Stomach (tissue), 9 donors: Measurements from ENCODE around the gene TMED9. TPM values are rescaled to one million over a fixed set of nuclear protein-coding genes. Genes with fewer than 3 reads are reported as not detected.
"Not testable (repeated sequence)": the region's sequence is repeated elsewhere in the genome, so short reads cannot be mapped to it uniquely, and the experiment has no call there.

Experiments
- DNase-seq, 2 donors: peaks; one replicate each; pipeline versions ENCODE4 v3.0.0 to v3.0.0-alpha.2; 2013 to 2019
- H3K27ac ChIP-seq, 5 donors: fragments of 200-600 bp in 4 of 5; sonication (generic) in 4 of 5; one replicate each; pipeline ENCODE4 v1.5.1; 2013 to 2019; ENCODE audit warnings: mild to moderate bottlenecking in 1 of 5, moderate library complexity in 1 of 5
- H3K27me3 ChIP-seq, 3 donors: fragments of 200-600 bp; sonication (generic); one replicate each; pipeline ENCODE4 v1.5.1; 2017 to 2019; ENCODE audit warnings: mixed run types in 1 of 3
- H3K36me3 ChIP-seq, 4 donors: fragments of 200-600 bp; sonication (generic); 1 replicate in 3 of 4; 2 replicates in 1 of 4; pipeline ENCODE4 v1.5.1; 2016 to 2019
- H3K4me1 ChIP-seq, 4 donors: fragments of 200-600 bp; sonication (generic); one replicate each; pipeline ENCODE4 v1.5.1; 2016 to 2019
- H3K4me3 ChIP-seq, 4 donors: fragments of 200-600 bp; sonication (generic) in 3 of 4; one replicate each; pipeline ENCODE4 v1.5.1; 2016 to 2019; ENCODE audit warnings: mild to moderate bottlenecking in 1 of 4
- H3K9me3 ChIP-seq, 4 donors: fragments of 200-600 bp; sonication (generic); one replicate each; pipeline ENCODE4 v1.5.1; 2016 to 2019
- CTCF ChIP-seq, 7 experiments: fragments of 450-650 bp in 4 of 7; fragments of 200-600 bp in 3 of 7; sonication (generic) in 3 of 7; IDR thresholded peaks; one replicate each; pipeline ENCODE4 v1.5.1; 2016 to 2019; ENCODE audit warnings: antibody characterized with exemption in 7 of 7, control low read depth in 2 of 7, mild to moderate bottlenecking in 1 of 7
- EP300 ChIP-seq: sonication (generic); formaldehyde crosslinking; IDR thresholded peaks from one replicate; pipeline ENCODE4 v1.6.1; 2017; ENCODE audit warnings: antibody characterized with exemption
- POLR2A ChIP-seq, 4 donors: fragments of 450-650 bp; IDR thresholded peaks; one replicate each; pipeline ENCODE4 v1.6.1; 2016; ENCODE audit warnings: antibody characterized with exemption in 4 of 4, control low read depth in 2 of 4, mild to moderate bottlenecking in 1 of 4, moderate library complexity in 1 of 4
- POLR2AphosphoS5 ChIP-seq, 3 donors: sonication (generic); formaldehyde crosslinking; IDR thresholded peaks; one replicate each; pipeline ENCODE4 v1.6.1; 2016; ENCODE audit warnings: antibody characterized with exemption in 3 of 3
- WGBS, 5 donors: extraction: QIAGEN DNeasy Blood & Tissue Kit in 3 of 5; methylation state at CpG; one replicate each; pipeline versions ENCODE4 v1.1.5 to v1.1.7; 2013 to 2018; 5-methylcytosine and 5-hydroxymethylcytosine counted together
- intact Hi-C: fragments of 100-400 bp; cut with DNase I; formaldehyde crosslinking; loops from one replicate; pipeline ENCODE4 v1.15.1; 2023; ENCODE audit warnings: low total_unique reads
- polyA plus RNA-seq, 3 donors: library from polyadenylated mRNA; stranded (reverse); fragments of 200-250 nt; gene quantifications; one replicate each; pipeline ENCODE4 v1.2.3, GENCODE V29; 2013
- total RNA-seq, 5 donors: library from RNA; depleted of rRNA; stranded (reverse); fragments of >200 nt; gene quantifications; one replicate each; pipeline versions ENCODE4 v1.1.0 to v1.2.3, GENCODE V29; 2014 to 2016
- donor health status: healthy with polysubstance abuse.
- donor health status: Bipolar disorder and iron deficiency.
- donor health status: healthy.

TMED9 gene
- total and polyA plus RNA-seq, 8 donors: 9.3 to 115 (median 86.5) TPM

DNA sequence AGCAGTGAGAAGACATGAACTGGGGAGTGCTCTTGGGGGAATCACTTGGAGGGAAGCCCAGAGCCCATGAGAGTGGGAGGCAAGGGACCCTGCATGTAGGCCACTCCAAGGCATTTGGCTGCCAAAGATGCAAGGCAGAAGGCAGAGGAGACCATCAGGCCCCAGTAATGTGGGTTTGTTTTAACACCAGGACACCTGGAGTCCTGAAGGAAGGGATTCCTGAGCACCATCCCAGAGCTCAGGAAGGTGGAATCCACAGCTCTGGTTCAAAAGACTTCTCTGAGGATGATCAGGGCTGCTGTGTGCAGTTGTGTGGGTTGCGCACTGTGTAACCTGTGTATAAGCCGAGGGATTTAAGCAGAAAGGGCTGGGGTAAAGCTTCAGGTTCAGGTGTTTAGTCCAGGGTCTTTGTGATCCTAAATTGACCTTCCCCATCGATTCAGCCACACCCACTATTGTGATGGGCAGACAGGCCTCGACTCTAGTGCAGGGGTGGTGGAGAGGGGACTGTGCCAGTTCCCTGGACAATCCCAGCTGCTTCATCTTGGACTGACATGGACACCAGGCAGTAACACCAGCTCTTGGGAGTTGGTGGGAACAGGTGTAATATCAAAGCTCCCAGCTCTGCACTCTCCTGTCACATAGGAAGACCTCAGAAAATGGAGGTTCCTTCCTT is 18.9 kb downstream of the TMED9 start:
- DNase-seq: no peak
- no peaks in the 10 kb centered on the region for H3K9me3 ChIP-seq
- peaks cover 7 to 30% (median 19%) of the 10 kb centered on the region in 4 donors for H3K4me1 ChIP-seq
- peaks cover 0 to 53% (median 36%) of the 10 kb centered on the region in 4 donors for H3K36me3 ChIP-seq
- intact Hi-C loops: no loop called here
- no peak overlapping the region for H3K27ac ChIP-seq
- no peaks in the 10 kb centered on the region for H3K27me3 ChIP-seq
- TF ChIP-seq EP300 (no peak), CTCF (IDR thresholded peaks at IDR 0.05) (no peak), POLR2A (IDR thresholded peaks at IDR 0.05) (no peak), POLR2AphosphoS5 (IDR thresholded peaks at IDR 0.05) (no peak)
- no peak overlapping the region for H3K4me3 ChIP-seq
- WGBS, 5 donors: 57 to 78% (median 64%) methylated on average over 4 of the region's 4 CpGs

DNA sequence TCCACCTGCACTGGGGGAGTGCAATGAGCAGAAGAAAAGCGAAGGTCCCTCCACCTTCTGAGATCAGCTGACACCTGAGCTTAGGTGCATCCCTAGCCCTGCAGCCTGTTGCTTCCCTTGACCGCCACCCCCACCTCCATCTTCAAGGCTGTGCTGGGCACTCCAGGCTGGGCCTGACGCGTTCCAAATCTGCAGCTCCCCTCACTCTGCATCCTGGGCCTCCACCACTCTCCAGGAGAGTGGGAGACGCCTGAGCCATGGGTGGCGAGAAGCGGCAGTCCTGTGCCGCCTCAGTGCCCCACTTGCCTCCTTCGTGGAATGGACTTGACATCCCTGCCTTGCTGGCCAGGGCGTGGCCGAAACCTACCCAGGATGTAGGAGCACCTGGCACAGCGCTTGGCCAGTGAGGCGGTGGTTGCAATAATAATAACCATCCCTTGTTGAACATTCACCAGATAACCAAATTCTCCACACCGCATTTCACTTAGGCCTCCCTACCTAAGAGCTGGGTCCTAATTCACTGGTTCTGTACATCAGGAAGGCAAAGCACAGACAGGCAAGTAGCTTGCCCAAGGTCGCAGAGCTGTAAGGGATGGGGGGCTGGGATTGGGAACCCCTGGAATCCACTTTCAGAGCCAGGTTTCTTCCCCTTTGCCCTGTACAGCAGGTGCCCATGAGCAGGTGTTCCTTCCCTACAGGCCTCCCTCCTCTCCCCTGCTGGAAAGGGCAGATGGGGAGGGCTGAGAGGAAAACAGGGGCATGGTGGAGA is 19.6 kb downstream of the TMED9 start:
- peaks cover 0 to 58% (median 43%) of the 10 kb centered on the region in 4 donors for H3K36me3 ChIP-seq
- 84 to 92% (median 87%) methylated on average over 11 to 15 of the region's 15 CpGs for WGBS, 5 donors
- H3K4me3 ChIP-seq: no peak overlapping the region
- TF ChIP-seq POLR2A (IDR thresholded peaks at IDR 0.05) (no peak), CTCF (IDR thresholded peaks at IDR 0.05) (no peak), POLR2AphosphoS5 (IDR thresholded peaks at IDR 0.05) (no peak), EP300 (no peak)
- no peak overlapping the region for H3K27ac ChIP-seq
- intact Hi-C loops: no loop called here
- H3K9me3 ChIP-seq: no peaks in the 10 kb centered on the region
- DNase-seq: no peak
- H3K27me3 ChIP-seq: no peaks in the 10 kb centered on the region
- H3K4me1 ChIP-seq: peaks cover 7 to 27% (median 18%) of the 10 kb centered on the region in 4 donors

DNA sequence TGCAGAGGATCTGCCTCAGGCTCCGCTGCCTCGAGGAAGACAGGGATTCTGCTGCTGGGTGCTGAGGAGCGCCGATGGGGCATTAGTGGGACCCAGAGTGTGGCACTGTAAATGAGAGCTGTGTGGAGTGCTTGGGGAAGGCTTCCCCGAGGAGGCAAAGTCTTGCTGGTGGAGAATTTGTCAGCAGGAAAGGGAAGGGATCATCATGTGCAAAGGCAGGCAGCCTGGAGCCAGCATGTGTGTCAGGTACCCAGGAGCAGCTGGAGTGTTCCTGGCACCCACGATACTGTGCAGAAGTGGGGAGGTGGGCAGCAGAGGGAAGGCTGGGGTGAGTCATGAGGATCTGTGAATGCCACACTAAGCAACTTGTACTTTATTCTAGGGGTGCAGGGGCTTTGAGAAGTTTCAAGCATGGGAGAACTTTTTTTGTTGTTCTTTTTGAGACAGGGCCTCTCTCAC is 20.2 kb downstream of the TMED9 start:
- peaks cover 4 to 21% (median 12%) of the 10 kb centered on the region in 4 donors for H3K4me1 ChIP-seq
- peaks cover under 1 to 64% (median 49%) of the 10 kb centered on the region in 4 donors for H3K36me3 ChIP-seq
- intact Hi-C loops: no loop called here
- H3K27ac ChIP-seq: no peak overlapping the region
- H3K4me3 ChIP-seq: no peak overlapping the region
- no peak for DNase-seq
- WGBS, 5 donors: 77 to 90% (median 81%) methylated on average over 6 of the region's 6 CpGs
- no peaks in the 10 kb centered on the region for H3K27me3 ChIP-seq
- TF ChIP-seq EP300: no peak
- no peaks in the 10 kb centered on the region for H3K9me3 ChIP-seq

- DNase-seq: no peak
- no peaks in the 10 kb centered on the region for H3K4me1 ChIP-seq
- no peaks in the 10 kb centered on the region for H3K9me3 ChIP-seq
- H3K4me3 ChIP-seq: no peak overlapping the region
- WGBS, 5 donors: 84 to 94% (median 87%) methylated on average over 2 of the region's 2 CpGs
- TF ChIP-seq EP300: no peak
- no peak overlapping the region for H3K27ac ChIP-seq
- H3K27me3 ChIP-seq: no peaks in the 10 kb centered on the region
- H3K36me3 ChIP-seq: peaks cover 30 to 100% (median 96%) of the 10 kb centered on the region in 4 donors
- intact Hi-C loops: no loop called here
These were observed 28.6 kb downstream of the TMED9 start for GRCh38 chr5:177620560-177620959.

DNA sequence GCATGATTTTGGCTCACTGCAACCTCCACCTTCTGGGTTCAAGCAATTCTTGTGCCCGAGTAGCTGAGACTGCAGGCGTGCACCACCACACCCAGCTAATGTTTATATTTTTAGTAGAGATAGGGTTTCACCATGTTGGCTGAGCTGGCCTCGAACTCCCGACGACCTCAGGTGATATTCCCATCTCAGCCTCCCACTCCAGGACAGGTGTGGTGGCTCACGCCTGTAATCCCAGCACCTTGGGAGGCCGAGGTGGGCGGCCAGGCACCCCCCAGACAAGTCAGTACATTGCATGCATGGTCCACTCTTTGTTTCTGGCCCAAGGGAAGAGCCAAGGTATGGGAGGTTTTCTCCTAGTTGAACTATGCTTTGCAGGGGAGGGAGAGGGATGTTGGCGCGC is 32.2 kb downstream of the TMED9 start:
- H3K27ac ChIP-seq, DNase-seq, H3K27me3 ChIP-seq, H3K4me3 ChIP-seq, H3K9me3 ChIP-seq, intact Hi-C loops, H3K4me1 ChIP-seq: not testable (repeated sequence)
- 89 to 95% (median 92%) methylated on average over 10 of the region's 10 CpGs for WGBS, 5 donors
- H3K36me3 ChIP-seq: peaks cover 16 to 83% (median 77%) of the 10 kb centered on the region in 4 donors

- H3K9me3 ChIP-seq, intact Hi-C loops, H3K4me3 ChIP-seq, H3K27ac ChIP-seq, H3K27me3 ChIP-seq, DNase-seq, H3K4me1 ChIP-seq: not testable (repeated sequence)
- H3K36me3 ChIP-seq: peaks cover 0 to 27% (median 22%) of the 10 kb centered on the region in 4 donors
These were observed 38.2 kb downstream of the TMED9 start for GRCh38 chr5:177630186-177630585.

GRCh38 chr5:177634912-177635311 is 42.9 kb downstream of the TMED9 start:
- H3K4me1 ChIP-seq, H3K4me3 ChIP-seq, H3K27ac ChIP-seq, H3K27me3 ChIP-seq, H3K9me3 ChIP-seq, intact Hi-C loops, DNase-seq: not testable (repeated sequence)
- WGBS, 5 donors: 93 to 100% (median 98%) methylated on average over 3 of the region's 3 CpGs
- H3K36me3 ChIP-seq: peaks cover 0 to 13% (median 8%) of the 10 kb centered on the region in 4 donors

DNA sequence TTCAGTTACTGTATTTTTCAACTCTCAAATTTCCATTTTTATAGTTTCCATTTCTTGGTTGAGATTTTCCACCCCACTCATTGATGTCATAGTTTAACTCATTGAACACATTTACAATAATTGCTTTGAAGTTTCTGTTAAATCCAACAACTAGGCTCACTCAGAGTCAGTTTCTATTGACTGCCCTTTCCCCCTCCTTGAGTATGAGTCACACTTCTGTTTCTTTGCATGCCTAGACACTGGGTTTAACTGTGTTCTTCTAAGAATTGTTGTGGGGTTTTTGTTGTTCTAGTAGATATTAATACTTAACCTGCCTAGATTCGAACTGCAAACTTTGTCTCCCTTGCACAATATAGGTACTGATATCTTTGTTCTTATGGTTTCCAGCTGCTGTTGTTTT is 53.5 kb downstream of the TMED9 start:
- 71 to 89% methylated on average over 1 of the region's 1 CpG; no CpG with 5 or more reads in 3 of the 5 donors for WGBS, 5 donors
- DNase-seq, H3K9me3 ChIP-seq, H3K27me3 ChIP-seq, H3K36me3 ChIP-seq, H3K27ac ChIP-seq, intact Hi-C loops, H3K4me1 ChIP-seq, H3K4me3 ChIP-seq: not testable (repeated sequence)
